ENCODE results near the gene ARHGEF26. TPM values are rescaled to one million over a fixed set of nuclear protein-coding genes. Genes with fewer than 3 reads are reported as not detected.

Gene ARHGEF26
- total RNA-seq, 2 donors from 2014 or later: 6.9 to 8.1 TPM

- no peak for TF ChIP-seq CTCF (IDR thresholded peaks at IDR 0.05)
- Histone ChIP-seq H3K36me3 (no peaks in the 10 kb centered on the region), H3K27ac (no peak overlapping the region), H3K4me1 (no peaks in the 10 kb centered on the region), H3K4me3 (no peak overlapping the region), H3K9me3 (no peaks in the 10 kb centered on the region), H3K27me3 (no peaks in the 10 kb centered on the region)
- DNase-seq (ENCODE audit: low spot score): no peak
Observed at GRCh38 chr3:154161806-154162205, 40.6 kb downstream of the ARHGEF26 start.

DNA sequence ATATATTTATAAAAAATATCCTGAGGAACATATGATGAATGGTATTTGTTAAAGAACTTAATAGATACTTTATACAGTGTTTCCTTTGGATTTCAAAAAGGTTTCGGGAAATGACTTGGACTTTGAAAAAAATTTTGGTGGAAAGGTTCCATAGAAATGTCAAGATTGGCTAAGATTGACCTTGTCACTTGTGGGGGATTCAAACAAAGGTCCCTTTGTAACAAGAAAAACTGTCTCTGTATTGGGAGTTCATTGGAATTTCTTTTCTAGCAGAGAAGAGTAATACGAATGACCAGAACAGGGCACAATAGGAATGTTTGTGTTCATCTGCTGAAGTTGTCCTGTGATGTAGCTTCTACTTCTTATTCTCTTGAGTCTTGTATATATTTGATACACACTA, 43.2 kb downstream of the ARHGEF26 start:
- no peak for TF ChIP-seq CTCF (IDR thresholded peaks at IDR 0.05)
- H3K9me3 ChIP-seq: no peaks in the 10 kb centered on the region
- no peaks in the 10 kb centered on the region for H3K4me1 ChIP-seq
- no peak overlapping the region for H3K4me3 ChIP-seq
- DNase-seq (ENCODE audit: low spot score): no peak
- no peaks in the 10 kb centered on the region for H3K27me3 ChIP-seq
- no peaks in the 10 kb centered on the region for H3K36me3 ChIP-seq
- no peak overlapping the region for H3K27ac ChIP-seq

GRCh38 chr3:154168998-154169795, 48.0 kb downstream of the ARHGEF26 start:
- TF ChIP-seq CTCF (IDR thresholded peaks at IDR 0.05): no peak
- Histone ChIP-seq H3K4me1 (no peaks in the 10 kb centered on the region), H3K36me3 (no peaks in the 10 kb centered on the region), H3K9me3 (no peaks in the 10 kb centered on the region), H3K27ac (no peak overlapping the region), H3K4me3 (no peak overlapping the region), H3K27me3 (no peaks in the 10 kb centered on the region)
- no peak for DNase-seq (ENCODE audit: low spot score)

- no peak for TF ChIP-seq CTCF (IDR thresholded peaks at IDR 0.05)
- H3K4me3 ChIP-seq: no peak overlapping the region
- no peaks in the 10 kb centered on the region for H3K4me1 ChIP-seq
- no peak for DNase-seq (ENCODE audit: low spot score)
- H3K9me3 ChIP-seq: no peaks in the 10 kb centered on the region
- H3K36me3 ChIP-seq: no peaks in the 10 kb centered on the region
- H3K27me3 ChIP-seq: no peaks in the 10 kb centered on the region
- no peak overlapping the region for H3K27ac ChIP-seq
Observed at GRCh38 chr3:154169796-154170110, 48.6 kb downstream of the ARHGEF26 start.

DNA sequence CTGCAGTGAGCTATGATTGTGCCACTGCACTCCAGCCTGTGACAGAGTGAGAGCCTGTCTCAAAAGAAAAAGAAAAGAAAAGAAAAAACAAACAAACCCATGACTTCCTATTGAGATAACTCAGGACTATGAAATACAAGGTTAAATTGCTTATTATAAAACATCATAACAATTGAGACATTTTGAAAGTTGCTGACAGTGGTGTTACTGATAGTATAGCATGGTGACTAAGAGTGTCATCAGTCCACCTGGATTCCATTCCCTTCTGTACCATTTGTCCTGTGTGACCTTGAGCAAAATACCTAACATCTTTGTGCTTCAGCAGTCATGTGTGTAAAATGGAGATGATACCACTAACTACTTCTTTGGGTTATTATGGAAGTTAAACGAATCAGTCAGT, 49.1 kb downstream of the ARHGEF26 start:
- H3K4me3 ChIP-seq: no peak overlapping the region
- no peaks in the 10 kb centered on the region for H3K4me1 ChIP-seq
- H3K27ac ChIP-seq: no peak overlapping the region
- no peak for TF ChIP-seq CTCF (IDR thresholded peaks at IDR 0.05)
- no peak for DNase-seq (ENCODE audit: low spot score)
- H3K36me3 ChIP-seq: no peaks in the 10 kb centered on the region
- no peaks in the 10 kb centered on the region for H3K9me3 ChIP-seq
- no peaks in the 10 kb centered on the region for H3K27me3 ChIP-seq

GRCh38 chr3:154175041-154175440, 53.9 kb downstream of the ARHGEF26 start:
- DNase-seq (ENCODE audit: low spot score): no peak
- H3K4me1 ChIP-seq: no peaks in the 10 kb centered on the region
- no peak for TF ChIP-seq CTCF (IDR thresholded peaks at IDR 0.05)
- H3K9me3 ChIP-seq: no peaks in the 10 kb centered on the region
- no peaks in the 10 kb centered on the region for H3K27me3 ChIP-seq
- H3K36me3 ChIP-seq: no peaks in the 10 kb centered on the region
- no peak overlapping the region for H3K27ac ChIP-seq
- H3K4me3 ChIP-seq: no peak overlapping the region
